ENCODE data around the gene NRROS. TPM values are rescaled to one million over a fixed set of nuclear protein-coding genes. Genes with fewer than 3 reads are reported as not detected.
A peak's percentile ranks its signal among the peaks of the same experiment; 100 is the strongest.

The NRROS gene
- polyA plus RNA-seq (2012; rRNA removed): 0.19 and 0.25 TPM in 2 replicates
- 0.06 and 0.22 TPM in 2 replicates for polyA plus RNA-seq (2012; cell fraction: cytosol; rRNA removed)
- polyA plus RNA-seq (2012; cell fraction: nucleus; rRNA removed): 0.13 and 0.14 TPM in 2 replicates

DNA sequence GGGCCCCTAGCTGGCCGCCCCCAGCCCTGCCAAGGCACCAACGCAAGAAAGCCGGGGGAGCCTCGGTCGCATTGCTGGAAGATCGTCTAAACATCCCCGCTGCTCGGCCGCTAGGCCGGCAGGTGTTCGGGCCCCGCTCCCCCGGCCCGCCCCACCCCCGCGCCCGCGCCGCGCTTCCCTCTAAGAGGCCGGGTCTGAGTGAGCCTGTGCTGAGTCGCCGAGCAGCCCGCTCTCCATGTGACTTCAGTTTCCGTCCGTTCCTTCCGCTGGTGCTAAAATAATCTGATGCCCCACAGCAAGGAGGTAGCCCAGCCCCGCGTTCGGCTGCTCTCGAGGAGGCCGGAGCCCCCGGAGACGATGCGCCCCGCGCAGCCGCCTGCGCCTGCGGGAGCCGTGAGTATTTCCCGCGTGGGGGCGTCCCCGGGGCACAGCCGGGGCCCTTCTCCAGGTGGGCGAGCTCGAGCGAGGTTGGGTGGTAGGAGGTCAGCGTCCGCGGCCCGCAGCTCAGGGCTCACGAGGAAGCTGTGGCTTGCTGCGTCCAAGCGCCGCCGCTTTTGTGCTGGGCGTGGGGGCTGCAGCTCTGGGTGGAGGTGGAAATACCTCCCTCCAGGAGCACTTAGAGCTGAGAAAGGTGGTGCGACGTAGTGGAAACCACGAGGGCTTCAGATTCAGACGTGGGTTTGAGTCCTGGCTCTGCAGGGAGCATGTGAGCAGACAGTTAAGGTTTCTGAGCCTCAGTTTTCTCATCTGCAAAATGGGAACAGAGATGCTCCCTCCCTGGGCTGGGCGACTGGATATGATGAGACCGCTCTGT, at the start of gene NRROS:
Gene NRROS, plus strand, starts transcription at position 212 of the 814 bp plus-strand sequence. CDS start 14,846 bp downstream, outside the sequence.
- Histone ChIP-seq H3K9ac (no peak within 1 kb of the TSS), H3K4me3 (ENCODE audit: low read depth in 2 of 2, low read length in 1 of 2) (peak within 1 kb of the TSS in 1 of 2 experiments; percentile 38; a peak in 2 of 4 replicates), H3K27me3 (ENCODE audit: insufficient read depth) (peaks cover 26% of the 10 kb centered on the region), H3K27ac (ENCODE audit: low read depth in 2 of 2, low read length in 1 of 2) (no peak within 1 kb of the TSS), H3K9me2 (no peaks in the 10 kb centered on the region), H3K4me1 (ENCODE audit: control insufficient read depth in 1 of 2, insufficient read depth in 2 of 2, low read depth in 1 of 2, low read length in 1 of 2) (no peaks in the 10 kb centered on the region; a peak in 1 of 4 replicates), H4K20me1 (ENCODE audit: insufficient read depth) (no peaks in the 10 kb centered on the region), H3K9me3 (no peaks in the 10 kb centered on the region), H3K4me2 (peak within 1 kb of the TSS; percentile 52; the same call in 1 of the 2 replicates), H3F3A (replicated peaks; ENCODE audit: insufficient read depth) (no peaks in the 10 kb centered on the region), H3K36me3 (replicated peaks in 1 of 2; ENCODE audit: control insufficient read depth in 1 of 2, insufficient read depth in 2 of 2, low read length in 1 of 2) (no peaks in the 10 kb centered on the region), H2AFZ (ENCODE audit: low read depth) (0 out of 2 replicates have a peak within 1 kb of the TSS, but pooled peaks have one; percentile 63), H3K79me2 (ENCODE audit: insufficient read depth) (no peaks in the 10 kb centered on the region)
- ChIA-PET CTCF (no interaction called here), POLR2A (no interaction called here)
- 40% methylated on average over 16 of the region's 65 CpGs for WGBS (ENCODE audit: low lambda C conversion rate)
- TF ChIP-seq, protein P1, sequence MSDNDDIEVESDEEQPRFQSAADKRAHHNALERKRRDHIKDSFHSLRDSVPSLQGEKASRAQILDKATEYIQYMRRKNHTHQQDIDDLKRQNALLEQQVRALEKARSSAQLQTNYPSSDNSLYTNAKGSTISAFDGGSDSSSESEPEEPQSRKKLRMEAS (IDR thresholded peaks at IDR 0.05; ENCODE audit: low read depth): no peak
- no peak for TF ChIP-seq FOXJ3 (CRISPR knock-in tag; IDR thresholded peaks at IDR 0.05)
- TF ChIP-seq, protein P2, sequence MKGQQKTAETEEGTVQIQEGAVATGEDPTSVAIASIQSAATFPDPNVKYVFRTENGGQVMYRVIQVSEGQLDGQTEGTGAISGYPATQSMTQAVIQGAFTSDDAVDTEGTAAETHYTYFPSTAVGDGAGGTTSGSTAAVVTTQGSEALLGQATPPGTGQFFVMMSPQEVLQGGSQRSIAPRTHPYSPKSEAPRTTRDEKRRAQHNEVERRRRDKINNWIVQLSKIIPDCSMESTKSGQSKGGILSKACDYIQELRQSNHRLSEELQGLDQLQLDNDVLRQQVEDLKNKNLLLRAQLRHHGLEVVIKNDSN (IDR thresholded peaks at IDR 0.05; ENCODE audit: borderline replicate concordance, low read depth): 0 out of 2 replicates have a peak, but pooled peaks have one; percentile 25
- DNase-seq: peak; percentile 72

DNA sequence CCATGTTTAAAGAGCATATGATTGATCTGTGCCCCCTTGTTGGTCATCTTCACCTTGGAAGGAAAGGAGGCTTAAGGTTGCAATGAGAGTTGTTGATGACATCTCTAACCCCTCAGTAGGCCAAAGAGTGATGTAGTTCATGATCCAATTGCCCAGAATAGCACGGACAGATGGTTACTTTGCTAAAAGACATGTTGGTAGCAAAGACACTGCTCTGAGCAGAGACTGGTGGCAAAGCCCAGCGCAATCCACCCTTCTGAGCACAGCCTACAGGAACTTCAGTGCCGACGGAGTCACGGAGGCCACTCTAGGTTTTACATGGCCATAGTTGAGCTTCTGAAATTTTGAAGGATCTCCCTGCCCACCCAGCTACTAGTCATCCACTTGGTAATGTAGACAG, 49.2 kb upstream of the NRROS start:
- WGBS (ENCODE audit: low lambda C conversion rate): 100% methylated on average over 4 of the region's 5 CpGs
- Histone ChIP-seq H2AFZ (ENCODE audit: low read depth) (no peak overlapping the region), H3K4me1 (ENCODE audit: control insufficient read depth in 1 of 2, insufficient read depth in 2 of 2, low read depth in 1 of 2, low read length in 1 of 2) (peaks cover 0 to 6% of the 10 kb centered on the region in 2 experiments; a peak in 1 of 4 replicates), H3F3A (replicated peaks; ENCODE audit: insufficient read depth) (peaks cover 7% of the 10 kb centered on the region), H3K79me2 (ENCODE audit: insufficient read depth) (no peaks in the 10 kb centered on the region), H3K27me3 (ENCODE audit: insufficient read depth) (no peaks in the 10 kb centered on the region), H3K4me2 (no peak overlapping the region), H3K27ac (ENCODE audit: low read depth in 2 of 2, low read length in 1 of 2) (no peak overlapping the region), H3K9ac (no peak overlapping the region), H3K36me3 (replicated peaks in 1 of 2; ENCODE audit: control insufficient read depth in 1 of 2, insufficient read depth in 2 of 2, low read length in 1 of 2) (peaks cover 16 to 22% of the 10 kb centered on the region in 2 experiments), H4K20me1 (ENCODE audit: insufficient read depth) (peaks cover 9% of the 10 kb centered on the region; the same call in 1 of the 2 replicates), H3K4me3 (ENCODE audit: low read depth in 2 of 2, low read length in 1 of 2) (no peak overlapping the region), H3K9me2 (0 out of 2 replicates have a peak, but pooled peaks cover 4% of the 10 kb centered on the region), H3K9me3 (no peaks in the 10 kb centered on the region)
- no peak for TF ChIP-seq RAD21 (IDR thresholded peaks at IDR 0.05; ENCODE audit: low read length)
- TF ChIP-seq TAF1 (IDR thresholded peaks at IDR 0.05; ENCODE audit: borderline replicate concordance, low read depth, low read length): no peak
- no peak for TF ChIP-seq RFX5 (IDR thresholded peaks at IDR 0.05; ENCODE audit: low read length)
- TF ChIP-seq, protein P1 (IDR thresholded peaks at IDR 0.05; ENCODE audit: low read depth): no peak
- TF ChIP-seq JUND (IDR thresholded peaks at IDR 0.05): no peak
- DNase-seq: no peak
- ChIA-PET POLR2A (interaction anchor here (1.1 kb wide), 1 partner anchor 9 kb away, joined by 3 read pairs; no protein-coding TSS in a partner anchor), CTCF (interaction anchor here (0.6 to 2.8 kb wide), 6 partner anchors 11 to 704 kb away, joined by 3 to 11 read pairs (median 4); no protein-coding TSS in a partner anchor)
